Measurements from ENCODE around the gene C1QTNF7.

GRCh38 chr4:15493411-15493810 lies 65.6 kb downstream of the C1QTNF7 start:
- TF ChIP-seq CTCF (IDR thresholded peaks at IDR 0.05; ENCODE audit: low read depth, low read length) (no peak), EZH2phosphoT487 (IDR thresholded peaks at IDR 0.05; ENCODE audit: low read depth) (no peak)

Data from OCI-LY3 (cell line).